ENCODE measurements around the gene ADAP1. TPM values are rescaled to one million over a fixed set of nuclear protein-coding genes. Genes with fewer than 3 reads are reported as not detected.

The ADAP1 gene
- total RNA-seq, 2 donors from 2014 or later = 24.5 to 24.6 TPM

- no peak overlapping the region for H3K4me3 ChIP-seq
- H3K27me3 ChIP-seq (replicated peaks; ENCODE audit: insufficient read depth) = no peaks in the 10 kb centered on the region
- no peaks in the 10 kb centered on the region for H3K9me3 ChIP-seq
- TF ChIP-seq, protein P1, sequence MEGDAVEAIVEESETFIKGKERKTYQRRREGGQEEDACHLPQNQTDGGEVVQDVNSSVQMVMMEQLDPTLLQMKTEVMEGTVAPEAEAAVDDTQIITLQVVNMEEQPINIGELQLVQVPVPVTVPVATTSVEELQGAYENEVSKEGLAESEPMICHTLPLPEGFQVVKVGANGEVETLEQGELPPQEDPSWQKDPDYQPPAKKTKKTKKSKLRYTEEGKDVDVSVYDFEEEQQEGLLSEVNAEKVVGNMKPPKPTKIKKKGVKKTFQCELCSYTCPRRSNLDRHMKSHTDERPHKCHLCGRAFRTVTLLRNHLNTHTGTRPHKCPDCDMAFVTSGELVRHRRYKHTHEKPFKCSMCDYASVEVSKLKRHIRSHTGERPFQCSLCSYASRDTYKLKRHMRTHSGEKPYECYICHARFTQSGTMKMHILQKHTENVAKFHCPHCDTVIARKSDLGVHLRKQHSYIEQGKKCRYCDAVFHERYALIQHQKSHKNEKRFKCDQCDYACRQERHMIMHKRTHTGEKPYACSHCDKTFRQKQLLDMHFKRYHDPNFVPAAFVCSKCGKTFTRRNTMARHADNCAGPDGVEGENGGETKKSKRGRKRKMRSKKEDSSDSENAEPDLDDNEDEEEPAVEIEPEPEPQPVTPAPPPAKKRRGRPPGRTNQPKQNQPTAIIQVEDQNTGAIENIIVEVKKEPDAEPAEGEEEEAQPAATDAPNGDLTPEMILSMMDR (IDR thresholded peaks at IDR 0.05) = no peak
- ATAC-seq (ENCODE audit: insufficient number of reproducible peaks, low FRiP score, low read depth) (no peak), DNase-seq (ENCODE audit: low spot score) (no peak)
- no peak overlapping the region for H3K27ac ChIP-seq
- H3K36me3 ChIP-seq = peaks cover 74% of the 10 kb centered on the region
- no peaks in the 10 kb centered on the region for H3K4me1 ChIP-seq (ENCODE audit: control insufficient read depth in 1 of 2, low read depth in 2 of 2)
Observed at GRCh38 chr7:890868-891267, 63.6 kb downstream of the ADAP1 start.

DNA sequence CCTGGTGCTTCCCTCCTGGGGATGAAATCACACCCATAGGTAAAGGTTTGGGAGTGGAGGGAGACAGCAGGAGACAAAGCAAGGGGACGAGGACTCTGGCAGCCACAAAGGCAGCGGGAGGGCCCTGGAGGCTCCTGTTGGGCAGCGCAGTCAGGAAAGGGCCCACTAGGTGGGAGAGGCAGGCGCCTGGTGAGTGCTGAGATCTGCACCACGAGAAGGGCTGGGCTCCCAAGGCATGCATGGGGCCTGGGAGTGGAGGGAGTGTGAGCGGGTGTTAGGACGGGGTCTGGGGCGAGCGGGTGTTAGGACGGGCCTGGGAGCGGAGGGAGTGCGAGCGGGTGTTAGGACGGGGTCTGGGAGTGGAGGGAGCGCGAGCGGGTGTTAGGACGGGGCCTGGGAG, 65.1 kb downstream of the ADAP1 start:
- Histone ChIP-seq H3K9me3 (no peaks in the 10 kb centered on the region), H3K27ac (no peak overlapping the region), H3K27me3 (replicated peaks; ENCODE audit: insufficient read depth) (no peaks in the 10 kb centered on the region), H3K4me1 (ENCODE audit: control insufficient read depth in 1 of 2, low read depth in 2 of 2) (peaks cover 0 to under 1% of the 10 kb centered on the region in 2 donors), H3K4me3 (no peak overlapping the region), H3K36me3 (peaks cover 59% of the 10 kb centered on the region)
- ATAC-seq (ENCODE audit: insufficient number of reproducible peaks, low FRiP score, low read depth) = no peak
- TF ChIP-seq, protein P1 (IDR thresholded peaks at IDR 0.05) = no peak
- DNase-seq (ENCODE audit: low spot score) = no peak

GRCh38 chr7:889025-889390, 65.5 kb downstream of the ADAP1 start:
- no peak overlapping the region for H3K4me3 ChIP-seq
- H3K4me1 ChIP-seq (ENCODE audit: control insufficient read depth in 1 of 2, low read depth in 2 of 2) = peaks cover 3 to 5% of the 10 kb centered on the region in 2 donors
- H3K27me3 ChIP-seq (replicated peaks; ENCODE audit: insufficient read depth) = no peaks in the 10 kb centered on the region
- ATAC-seq (ENCODE audit: insufficient number of reproducible peaks, low FRiP score, low read depth) (no peak), DNase-seq (ENCODE audit: low spot score) (no peak)
- no peaks in the 10 kb centered on the region for H3K9me3 ChIP-seq
- peaks cover 55% of the 10 kb centered on the region for H3K36me3 ChIP-seq
- TF ChIP-seq, protein P1 (IDR thresholded peaks at IDR 0.05) = no peak
- no peak overlapping the region for H3K27ac ChIP-seq

DNA sequence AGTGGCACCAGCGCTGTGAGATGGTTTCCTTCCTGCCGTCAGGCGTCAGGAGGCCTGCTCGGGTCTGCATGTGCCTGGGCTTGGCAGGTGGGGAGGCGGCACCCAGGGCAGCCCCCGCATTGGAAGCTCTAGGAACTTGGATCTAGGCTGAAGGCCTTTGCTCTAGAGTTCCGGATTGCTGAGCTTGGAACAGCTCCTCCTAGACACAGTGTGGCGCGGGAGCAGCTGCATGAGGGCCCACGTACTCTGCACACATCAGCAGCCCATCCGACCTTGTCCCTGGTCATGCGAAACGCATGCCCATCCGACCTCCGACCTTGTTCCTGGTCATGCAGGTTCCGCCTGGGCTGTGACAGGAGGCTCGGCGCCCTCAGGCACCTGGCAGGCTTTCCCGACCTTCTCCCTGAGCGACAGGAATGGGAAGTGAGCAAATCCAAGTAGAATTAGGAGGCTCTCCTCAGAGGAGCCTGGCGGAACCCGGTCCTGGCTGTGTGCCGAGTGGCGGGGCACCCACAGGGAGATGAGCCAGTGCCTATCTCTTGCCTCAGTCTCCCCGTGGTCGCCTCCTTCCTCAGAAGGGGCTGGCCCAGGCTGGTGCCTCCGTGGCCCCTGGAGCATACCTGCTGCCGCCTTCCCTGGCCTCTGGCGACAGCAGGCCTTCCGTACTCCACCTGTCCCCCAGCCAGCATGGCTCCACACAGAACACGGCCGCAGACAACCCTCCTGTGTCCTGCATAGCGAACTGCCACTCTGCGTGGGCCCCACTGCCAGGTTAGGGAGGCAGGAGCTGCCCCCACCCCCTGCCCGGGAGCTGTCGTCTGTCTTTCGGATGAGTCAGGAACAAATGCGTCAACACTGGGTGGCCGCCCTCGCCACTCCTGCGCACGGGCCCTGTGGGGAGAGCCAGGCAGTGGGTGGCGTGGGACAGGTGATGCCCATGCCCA, 66.1 kb downstream of the ADAP1 start:
- no peak for DNase-seq (ENCODE audit: low spot score)
- H3K4me1 ChIP-seq (ENCODE audit: control insufficient read depth in 1 of 2, low read depth in 2 of 2) = peaks cover 7 to 11% of the 10 kb centered on the region in 2 donors
- TF ChIP-seq, protein P1 (IDR thresholded peaks at IDR 0.05) = no peak
- H3K4me3 ChIP-seq = no peak overlapping the region
- no peaks in the 10 kb centered on the region for H3K27me3 ChIP-seq (replicated peaks; ENCODE audit: insufficient read depth)
- no peak overlapping the region for H3K27ac ChIP-seq
- no peak for ATAC-seq (ENCODE audit: insufficient number of reproducible peaks, low FRiP score, low read depth)
- H3K9me3 ChIP-seq = no peaks in the 10 kb centered on the region
- peaks cover 52% of the 10 kb centered on the region for H3K36me3 ChIP-seq

DNA sequence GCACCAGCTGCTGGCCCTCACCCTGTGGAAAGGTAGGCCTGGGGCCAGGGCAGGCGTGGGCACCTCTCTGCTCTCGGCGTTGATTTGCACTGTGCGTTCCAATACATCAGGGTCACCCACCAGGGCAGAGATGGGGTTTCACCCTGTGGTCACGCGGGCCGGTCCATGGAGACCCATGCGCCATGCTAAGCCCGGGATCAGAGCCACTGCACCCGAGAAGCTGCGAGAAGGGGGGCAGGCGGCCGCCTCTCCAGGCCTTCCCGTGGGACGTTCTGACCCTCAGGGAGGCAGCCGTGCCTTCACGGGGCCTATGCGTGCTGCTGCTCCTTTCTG, 67.0 kb downstream of the ADAP1 start:
- H3K9me3 ChIP-seq = no peaks in the 10 kb centered on the region
- TF ChIP-seq, protein P1 (IDR thresholded peaks at IDR 0.05) = no peak
- no peak overlapping the region for H3K4me3 ChIP-seq
- H3K36me3 ChIP-seq = peaks cover 52% of the 10 kb centered on the region
- DNase-seq (ENCODE audit: low spot score) (no peak), ATAC-seq (ENCODE audit: insufficient number of reproducible peaks, low FRiP score, low read depth) (no peak)
- H3K27ac ChIP-seq = no peak overlapping the region
- H3K4me1 ChIP-seq (ENCODE audit: control insufficient read depth in 1 of 2, low read depth in 2 of 2) = peaks cover 7 to 20% of the 10 kb centered on the region in 2 donors
- no peaks in the 10 kb centered on the region for H3K27me3 ChIP-seq (replicated peaks; ENCODE audit: insufficient read depth)

Data from thoracic aorta (tissue), 2 donors.